ENCODE measurements around the gene RERGL. TPM values are rescaled to one million over a fixed set of nuclear protein-coding genes. Genes with fewer than 3 reads are reported as not detected.

Gene RERGL, protein sequence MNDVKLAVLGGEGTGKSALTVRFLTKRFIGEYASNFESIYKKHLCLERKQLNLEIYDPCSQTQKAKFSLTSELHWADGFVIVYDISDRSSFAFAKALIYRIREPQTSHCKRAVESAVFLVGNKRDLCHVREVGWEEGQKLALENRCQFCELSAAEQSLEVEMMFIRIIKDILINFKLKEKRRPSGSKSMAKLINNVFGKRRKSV
- total RNA-seq (10 to 100 TPM in 1 of 7 donors, 1 to 10 TPM in 5, under 1 TPM in 1; 0.48 to 11.1 (median 4.5) TPM), polyA plus RNA-seq (10 to 100 TPM; 57.5 to 62.9 TPM)
- long read RNA-seq, donor 1, partial matches to known transcripts: 0 of 1 reads
- long read RNA-seq, donor 1, other reads (novel, unspliced or antisense): 0 of 1 reads
- long read RNA-seq, donor 2: 0 reads
- long read RNA-seq, donor 3, partial matches to known transcripts: 1 of 3 reads
- long read RNA-seq, donor 3, other reads (novel, unspliced or antisense): 0 of 3 reads

DNA sequence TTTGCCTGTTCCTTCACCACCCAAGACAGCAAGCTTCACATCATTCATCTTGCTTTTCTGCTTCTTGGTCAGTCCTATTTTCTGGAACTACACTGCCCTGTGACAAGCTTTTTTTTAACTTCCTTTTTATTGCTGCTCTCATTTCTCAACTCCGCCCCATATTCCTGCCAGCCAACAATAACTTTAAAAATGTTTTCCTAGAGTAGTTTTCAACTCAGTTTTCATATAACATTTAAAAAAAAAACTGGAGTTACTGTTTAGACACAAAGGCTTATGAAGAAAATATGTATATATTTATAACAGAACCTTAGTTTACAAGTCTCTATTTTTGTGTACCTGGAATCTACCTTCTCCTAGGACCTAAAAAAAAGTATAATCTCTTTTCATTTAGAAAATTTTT is at the start of gene RERGL:
Gene RERGL (minus strand): TSS at position 101 of the 400 bp plus-strand sequence. CDS start 53 bp downstream, at position 48.
- intact Hi-C loops (cut with DNase I): no loop called here
- 77 to 83% (median 79%) methylated on average over 1 of the region's 1 CpG for WGBS, 3 donors
- no peak for DNase-seq
- H3K4me1 ChIP-seq (ENCODE audit: insufficient read depth): no peaks in the 10 kb centered on the region
- no peaks in the 10 kb centered on the region for H3K27me3 ChIP-seq
- no peaks in the 10 kb centered on the region for H3K9me3 ChIP-seq
- TF ChIP-seq, protein P1, sequence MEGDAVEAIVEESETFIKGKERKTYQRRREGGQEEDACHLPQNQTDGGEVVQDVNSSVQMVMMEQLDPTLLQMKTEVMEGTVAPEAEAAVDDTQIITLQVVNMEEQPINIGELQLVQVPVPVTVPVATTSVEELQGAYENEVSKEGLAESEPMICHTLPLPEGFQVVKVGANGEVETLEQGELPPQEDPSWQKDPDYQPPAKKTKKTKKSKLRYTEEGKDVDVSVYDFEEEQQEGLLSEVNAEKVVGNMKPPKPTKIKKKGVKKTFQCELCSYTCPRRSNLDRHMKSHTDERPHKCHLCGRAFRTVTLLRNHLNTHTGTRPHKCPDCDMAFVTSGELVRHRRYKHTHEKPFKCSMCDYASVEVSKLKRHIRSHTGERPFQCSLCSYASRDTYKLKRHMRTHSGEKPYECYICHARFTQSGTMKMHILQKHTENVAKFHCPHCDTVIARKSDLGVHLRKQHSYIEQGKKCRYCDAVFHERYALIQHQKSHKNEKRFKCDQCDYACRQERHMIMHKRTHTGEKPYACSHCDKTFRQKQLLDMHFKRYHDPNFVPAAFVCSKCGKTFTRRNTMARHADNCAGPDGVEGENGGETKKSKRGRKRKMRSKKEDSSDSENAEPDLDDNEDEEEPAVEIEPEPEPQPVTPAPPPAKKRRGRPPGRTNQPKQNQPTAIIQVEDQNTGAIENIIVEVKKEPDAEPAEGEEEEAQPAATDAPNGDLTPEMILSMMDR (IDR thresholded peaks at IDR 0.05): no peak
- no peak for TF ChIP-seq EP300 (IDR thresholded peaks at IDR 0.05)
- no peak within 1 kb of the TSS for H3K4me3 ChIP-seq
- H3K27ac ChIP-seq: no peak within 1 kb of the TSS
- no peaks in the 10 kb centered on the region for H3K36me3 ChIP-seq

DNA sequence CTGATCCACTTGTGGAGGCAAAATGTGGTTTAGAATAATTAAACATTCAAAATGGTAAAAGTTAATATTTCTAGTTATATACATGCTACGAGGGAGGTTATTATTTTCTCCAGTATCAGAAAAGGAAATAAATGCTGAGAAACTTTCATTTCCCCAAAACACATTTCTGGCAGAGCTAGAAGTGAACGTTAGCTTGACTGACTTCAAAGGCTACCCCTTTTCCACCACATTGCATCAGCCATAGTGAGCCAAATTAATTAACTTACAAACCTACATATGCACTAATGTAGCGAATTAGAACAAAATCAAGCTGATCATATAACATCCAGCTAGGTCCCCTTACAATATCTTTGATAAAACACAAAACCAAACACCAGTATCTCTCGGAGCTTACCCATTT is 49.3 kb upstream of the RERGL start:
- 48 to 63% (median 62%) methylated on average over 4 of the region's 4 CpGs for WGBS, 3 donors
- no peaks in the 10 kb centered on the region for H3K4me1 ChIP-seq (ENCODE audit: insufficient read depth)
- no peak for TF ChIP-seq EP300 (IDR thresholded peaks at IDR 0.05)
- TF ChIP-seq POLR2A (IDR thresholded peaks at IDR 0.05): no peak

DNA sequence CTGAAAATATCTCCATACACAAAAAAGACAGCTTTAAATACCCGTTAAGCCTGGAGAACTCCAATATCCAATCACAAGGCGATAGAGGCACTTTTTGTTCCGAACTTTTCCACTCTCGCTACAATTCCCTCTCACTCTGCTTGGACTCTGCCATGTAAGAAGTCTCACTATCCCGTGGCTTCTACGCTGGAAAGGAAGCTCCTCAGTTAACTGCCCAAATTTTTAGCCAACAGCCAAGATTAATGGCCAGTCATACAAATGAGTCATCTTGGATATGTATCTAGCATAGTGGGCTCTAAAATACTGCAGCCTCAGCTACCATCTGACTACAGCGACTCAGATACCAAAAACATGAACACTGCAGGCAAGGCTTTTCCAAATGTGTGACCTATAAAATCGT is 45.5 kb upstream of the RERGL start:
- H3K36me3 ChIP-seq: no peaks in the 10 kb centered on the region
- TF ChIP-seq, protein P1 (IDR thresholded peaks at IDR 0.05): no peak
- TF ChIP-seq POLR2A (IDR thresholded peaks at IDR 0.05): no peak
- no peak for TF ChIP-seq EP300 (IDR thresholded peaks at IDR 0.05)
- DNase-seq: no peak
- H3K27ac ChIP-seq: no peak overlapping the region
- H3K4me1 ChIP-seq (ENCODE audit: insufficient read depth): no peaks in the 10 kb centered on the region
- intact Hi-C loops (cut with DNase I): no loop called here
- H3K9me3 ChIP-seq: no peaks in the 10 kb centered on the region
- H3K27me3 ChIP-seq: no peaks in the 10 kb centered on the region
- no peak overlapping the region for H3K4me3 ChIP-seq
- WGBS, 3 donors: 71 to 81% (median 80%) methylated on average over 8 of the region's 8 CpGs

More for the DNA sequence above, 49.3 kb upstream of the RERGL start:
- intact Hi-C loops (cut with DNase I): no loop called here
- no peak overlapping the region for H3K4me3 ChIP-seq
- DNase-seq: no peak
- H3K36me3 ChIP-seq: no peaks in the 10 kb centered on the region
- no peak overlapping the region for H3K27ac ChIP-seq
- H3K27me3 ChIP-seq: no peaks in the 10 kb centered on the region
- no peaks in the 10 kb centered on the region for H3K9me3 ChIP-seq

DNA sequence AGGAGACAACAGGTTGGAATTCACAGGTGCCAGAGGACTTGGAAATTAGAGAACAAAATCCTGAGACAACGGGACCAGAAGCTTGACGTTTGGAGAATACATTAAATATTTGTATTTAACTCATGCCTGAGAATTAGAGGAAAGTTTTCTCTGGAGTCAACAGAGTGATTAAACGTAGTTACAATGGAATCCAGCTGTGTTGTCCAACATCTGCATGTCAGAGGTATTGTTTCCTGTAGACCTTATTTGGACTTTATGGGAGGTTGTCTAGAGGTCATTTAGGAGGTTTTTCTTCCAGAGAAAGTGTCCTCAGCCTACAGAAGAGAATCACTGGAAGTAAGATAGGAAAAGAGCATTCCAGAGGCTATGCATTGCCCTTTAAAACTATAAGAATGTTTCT is 45.1 kb upstream of the RERGL start:
- DNase-seq: no peak
- Histone ChIP-seq H3K4me1 (ENCODE audit: insufficient read depth) (no peaks in the 10 kb centered on the region), H3K36me3 (no peaks in the 10 kb centered on the region), H3K9me3 (no peaks in the 10 kb centered on the region), H3K4me3 (no peak overlapping the region), H3K27ac (no peak overlapping the region), H3K27me3 (no peaks in the 10 kb centered on the region)
- WGBS, 3 donors: 16 to 31% (median 18%) methylated on average over 3 of the region's 3 CpGs
- intact Hi-C loops (cut with DNase I): no loop called here
- TF ChIP-seq EP300 (IDR thresholded peaks at IDR 0.05): no peak
- TF ChIP-seq POLR2A (IDR thresholded peaks at IDR 0.05): no peak
- TF ChIP-seq, protein P1 (IDR thresholded peaks at IDR 0.05): no peak

DNA sequence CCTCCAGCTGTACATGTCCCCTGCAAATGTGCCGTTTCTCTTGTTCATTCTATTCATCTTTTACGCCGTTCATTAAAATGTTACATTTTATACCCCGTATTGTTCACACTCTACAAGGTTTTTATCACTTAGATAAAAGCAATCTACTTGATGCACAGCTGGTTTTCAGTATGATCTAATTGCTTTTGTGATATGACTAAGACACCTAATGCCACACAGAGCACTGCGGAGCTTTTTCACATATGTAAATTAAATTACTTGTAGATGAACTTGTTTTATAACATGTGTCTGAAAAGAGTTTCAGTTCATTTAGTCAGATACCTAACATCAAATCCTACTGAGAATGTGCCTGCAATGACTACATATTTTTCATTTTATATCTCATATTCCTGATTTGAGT is 40.9 kb upstream of the RERGL start:
- H3K4me3 ChIP-seq: no peak overlapping the region
- no peak overlapping the region for H3K27ac ChIP-seq
- no peaks in the 10 kb centered on the region for H3K36me3 ChIP-seq
- H3K4me1 ChIP-seq (ENCODE audit: insufficient read depth): no peaks in the 10 kb centered on the region
- no peaks in the 10 kb centered on the region for H3K27me3 ChIP-seq
- no peaks in the 10 kb centered on the region for H3K9me3 ChIP-seq
- WGBS, 3 donors: 65 to 81% (median 71%) methylated on average over 5 of the region's 5 CpGs
- intact Hi-C loops (cut with DNase I): no loop called here
- TF ChIP-seq EP300 (IDR thresholded peaks at IDR 0.05): no peak
- TF ChIP-seq POLR2A (IDR thresholded peaks at IDR 0.05): no peak
- TF ChIP-seq, protein P1 (IDR thresholded peaks at IDR 0.05): no peak
- DNase-seq: no peak

All from ovary (tissue), 10 donors.